Stimulated activated CD4-positive, alpha-beta T cell treated with anti-CD3 and anti-CD28 coated beads, Interleukin-1b, Interleukin-23, amount 100 ng/mL, for 4 hours (primary cell): ENCODE results near the gene CSNK2A2.

Experiments
- DNase-seq, 2 donors: peaks; one replicate each; pipeline ENCODE4 v3.0.0-alpha.2; 2020; ENCODE audit warnings: low read depth in 2 of 2

The CSNK2A2 gene

GRCh38 chr16:58198022-58198683 is at the start of gene CSNK2A2:
Gene CSNK2A2, minus strand, starts transcription at chr16:58198106. Its CDS starts 370 bp downstream, at chr16:58197736.
- peak; percentile 61 to 78 for DNase-seq

- no peak for DNase-seq
These were observed 45.7 kb upstream of the CSNK2A2 start for GRCh38 chr16:58243528-58244004.

GRCh38 chr16:58236831-58237230 is 38.9 kb upstream of the CSNK2A2 start:
- DNase-seq = no peak

GRCh38 chr16:58236231-58236690 is 38.4 kb upstream of the CSNK2A2 start:
- peak; percentile 52 to 60 for DNase-seq

- no peak for DNase-seq
These were observed 37.8 kb upstream of the CSNK2A2 start for GRCh38 chr16:58235663-58236062.

- DNase-seq = no peak
These were observed 37.1 kb upstream of the CSNK2A2 start for GRCh38 chr16:58234831-58235595.

- DNase-seq = no peak
These were observed 32.4 kb upstream of the CSNK2A2 start for GRCh38 chr16:58230259-58230658.

GRCh38 chr16:58226790-58227189 is 28.9 kb upstream of the CSNK2A2 start:
- no peak for DNase-seq

- no peak for DNase-seq
These were observed 28.2 kb upstream of the CSNK2A2 start for GRCh38 chr16:58225965-58226602.

- DNase-seq = no peak
These were observed 24.8 kb upstream of the CSNK2A2 start for GRCh38 chr16:58222532-58223316.

- no peak for DNase-seq
These were observed 21.5 kb upstream of the CSNK2A2 start for GRCh38 chr16:58219432-58219831.

GRCh38 chr16:58218786-58219185 is 20.9 kb upstream of the CSNK2A2 start:
- no peak for DNase-seq

GRCh38 chr16:58217311-58217925 is 19.5 kb upstream of the CSNK2A2 start:
- DNase-seq = no peak

- no peak for DNase-seq
These were observed 15.1 kb upstream of the CSNK2A2 start for GRCh38 chr16:58212824-58213655.

- DNase-seq = no peak
These were observed 13.9 kb upstream of the CSNK2A2 start for GRCh38 chr16:58211846-58212245.

- DNase-seq = no peak
These were observed 13.3 kb upstream of the CSNK2A2 start for GRCh38 chr16:58211245-58211644.

GRCh38 chr16:58205276-58206036 is 7.5 kb upstream of the CSNK2A2 start:
- DNase-seq = no peak

- DNase-seq = no peak
These were observed 3.3 kb upstream of the CSNK2A2 start for GRCh38 chr16:58201163-58201562.

GRCh38 chr16:58200004-58200797 is 2.3 kb upstream of the CSNK2A2 start:
- DNase-seq = no peak
